HUES48 (cell line): Measurements from ENCODE around the gene KDM1A.
A peak's percentile ranks its signal among the peaks of the same experiment; 100 is the strongest.

Experiments used
- H3K27ac ChIP-seq: one replicate; pipeline ENCODE4 v1.7.0; 2013; ENCODE audit warnings: low read depth, low read length, inconsistent platforms
- H3K27me3 ChIP-seq: 2 replicates; pipeline ENCODE4 v1.6.1; 2013; ENCODE audit warnings: mild to moderate bottlenecking, low read length; ENCODE audit not compliant: control insufficient read depth, insufficient read depth
- H3K36me3 ChIP-seq: 2 replicates; pipeline ENCODE4 v1.6.1; 2013; ENCODE audit warnings: low read length; ENCODE audit not compliant: control insufficient read depth, insufficient read depth
- H3K4me1 ChIP-seq: 2 replicates; pipeline ENCODE4 v1.6.1; 2013; ENCODE audit warnings: mild to moderate bottlenecking, low read length; ENCODE audit not compliant: control insufficient read depth, insufficient read depth
- H3K4me3 ChIP-seq: 2 replicates; pipeline ENCODE4 v1.5.1; 2013; ENCODE audit warnings: mild to moderate bottlenecking, low read depth, low read length
- H3K9ac ChIP-seq: 2 replicates; pipeline ENCODE4 v1.6.1; 2013; ENCODE audit warnings: mild to moderate bottlenecking, low read depth, low read length, moderate library complexity
- H3K9me3 ChIP-seq: 2 replicates; pipeline ENCODE4 v1.6.1; 2013; ENCODE audit warnings: low read length; ENCODE audit not compliant: control insufficient read depth, insufficient read depth

The KDM1A gene

GRCh38 chr1:23110391-23110790, 91.1 kb downstream of the KDM1A start:
- Histone ChIP-seq H3K27me3 (no peaks in the 10 kb centered on the region), H3K9ac (no peak overlapping the region), H3K27ac (no peak overlapping the region), H3K9me3 (no peaks in the 10 kb centered on the region), H3K4me1 (peaks cover 11% of the 10 kb centered on the region), H3K4me3 (no peak overlapping the region), H3K36me3 (peaks cover 32% of the 10 kb centered on the region; the same call in 1 of the 2 replicates)

- peaks cover 25% of the 10 kb centered on the region; the same call in 1 of the 2 replicates for H3K36me3 ChIP-seq
- no peaks in the 10 kb centered on the region for H3K27me3 ChIP-seq
- H3K4me1 ChIP-seq: peaks cover 11% of the 10 kb centered on the region
- H3K4me3 ChIP-seq: no peak overlapping the region
- no peaks in the 10 kb centered on the region for H3K9me3 ChIP-seq
- H3K9ac ChIP-seq: no peak overlapping the region
- H3K27ac ChIP-seq: no peak overlapping the region
Observed at GRCh38 chr1:23111600-23112535, 92.6 kb downstream of the KDM1A start.

DNA sequence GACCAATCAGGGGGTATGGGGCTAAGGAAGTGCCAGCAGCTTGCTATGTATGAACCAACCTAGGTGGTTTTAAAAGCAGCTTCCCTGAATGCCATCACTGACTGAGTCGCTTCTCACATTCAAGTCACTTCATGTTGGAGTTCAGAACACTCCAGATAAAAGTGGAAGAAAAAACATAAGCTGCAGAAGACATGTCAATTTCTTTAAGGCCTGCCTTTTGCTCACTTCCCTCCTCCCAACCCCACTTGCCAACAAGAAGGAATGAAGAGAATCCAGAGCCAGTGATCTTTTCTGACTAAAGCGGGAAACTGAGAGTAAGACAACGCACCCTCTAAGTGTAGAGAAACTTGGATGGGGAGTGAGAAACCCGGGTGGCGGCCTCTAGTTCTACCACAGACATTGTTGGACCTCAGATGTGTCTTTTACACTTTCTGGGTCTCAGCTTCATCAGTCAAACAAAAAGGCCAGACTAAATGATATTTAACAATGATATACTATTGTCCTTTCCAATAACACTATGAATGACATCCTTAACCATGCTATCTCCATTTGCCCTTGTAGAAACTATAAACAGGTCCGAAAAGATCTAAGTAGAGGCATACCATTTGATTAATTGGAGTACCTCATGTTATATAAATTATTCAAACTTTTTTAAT, 95.3 kb downstream of the KDM1A start:
- Histone ChIP-seq H3K27ac (no peak overlapping the region), H3K27me3 (no peaks in the 10 kb centered on the region), H3K9me3 (no peaks in the 10 kb centered on the region), H3K9ac (no peak overlapping the region), H3K4me3 (no peak overlapping the region), H3K4me1 (peaks cover 11% of the 10 kb centered on the region), H3K36me3 (no peaks in the 10 kb centered on the region)

DNA sequence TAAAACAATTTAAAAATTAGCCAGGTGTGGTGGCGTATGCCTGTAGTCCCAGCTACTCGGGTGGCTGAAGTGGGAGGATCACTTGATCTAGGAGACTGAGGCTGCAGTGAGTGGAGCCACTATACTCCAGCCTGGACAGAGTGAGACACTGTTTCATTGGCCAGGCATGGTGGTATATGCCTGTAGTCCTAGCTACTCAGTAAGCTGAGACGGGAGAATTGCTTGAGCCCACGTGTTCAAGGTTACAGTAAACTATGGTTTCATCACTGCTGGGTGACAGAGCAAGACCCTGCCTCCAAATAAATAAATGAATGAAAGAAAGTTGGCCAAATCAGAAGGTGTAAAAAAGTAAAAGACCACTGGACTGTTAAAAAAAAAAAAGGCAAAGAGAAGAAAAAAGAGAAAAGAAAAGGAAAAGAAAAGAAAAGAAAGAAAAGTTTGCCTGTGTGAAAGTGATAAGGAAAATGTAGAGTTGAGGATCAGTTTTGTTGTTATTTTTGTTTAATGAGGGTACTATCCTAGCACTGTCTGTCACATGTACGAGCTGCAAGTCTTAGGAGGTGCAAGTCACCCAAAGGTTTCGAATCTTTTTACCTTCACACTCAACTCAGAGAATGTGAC, 97.1 kb downstream of the KDM1A start:
- Histone ChIP-seq H3K9ac (no peak overlapping the region), H3K27me3 (no peaks in the 10 kb centered on the region), H3K4me1 (peaks cover 11% of the 10 kb centered on the region), H3K27ac (no peak overlapping the region), H3K4me3 (no peak overlapping the region), H3K36me3 (no peaks in the 10 kb centered on the region), H3K9me3 (no peaks in the 10 kb centered on the region)

DNA sequence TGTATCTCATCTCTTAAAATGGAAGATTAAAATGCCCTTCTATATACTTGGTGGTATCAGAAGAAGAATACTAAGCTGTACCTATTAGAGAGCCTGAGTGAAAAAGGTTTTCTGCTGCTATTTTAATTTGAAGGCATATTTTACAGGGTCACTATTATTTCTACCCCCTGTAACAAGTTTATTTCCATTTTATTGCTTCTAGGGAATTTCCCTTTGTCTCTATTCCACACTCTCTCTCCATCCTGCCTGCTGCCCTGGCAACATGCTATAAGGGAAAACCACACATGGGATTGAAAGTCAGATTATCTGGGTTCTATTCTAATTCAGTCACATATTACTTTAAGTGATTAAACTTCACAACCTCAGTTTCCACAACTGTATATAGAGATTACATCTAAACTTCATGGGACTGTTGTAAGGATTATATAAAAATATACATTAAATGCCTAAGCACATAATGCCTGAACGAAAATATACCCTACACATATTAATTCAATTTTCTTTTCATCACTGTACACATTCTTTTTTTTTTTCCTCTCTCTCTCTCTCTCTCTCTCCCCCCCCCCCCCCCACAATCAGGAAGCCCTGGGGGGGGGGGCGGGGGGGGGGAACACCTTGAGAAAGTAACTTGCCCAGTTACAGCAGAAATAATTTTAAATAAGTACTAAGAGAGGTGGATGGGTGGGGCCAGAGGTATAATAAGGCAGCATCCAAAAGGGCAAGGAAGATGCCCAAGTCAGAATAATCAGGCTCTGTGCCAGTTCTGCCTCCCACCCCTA, 97.8 kb downstream of the KDM1A start:
- Histone ChIP-seq H3K36me3 (no peaks in the 10 kb centered on the region), H3K9ac (no peak overlapping the region)

GRCh38 chr1:23118407-23118806, 99.1 kb downstream of the KDM1A start:
- Histone ChIP-seq H3K9ac (no peak overlapping the region), H3K4me3 (no peak overlapping the region), H3K4me1 (peaks cover 16% of the 10 kb centered on the region), H3K36me3 (no peaks in the 10 kb centered on the region), H3K9me3 (no peaks in the 10 kb centered on the region), H3K27ac (no peak overlapping the region), H3K27me3 (no peaks in the 10 kb centered on the region)

More for the DNA sequence above, 97.8 kb downstream of the KDM1A start:
- Histone ChIP-seq H3K27ac (no peak overlapping the region), H3K9me3 (no peaks in the 10 kb centered on the region), H3K4me3 (no peak overlapping the region), H3K4me1 (peaks cover 9% of the 10 kb centered on the region), H3K27me3 (no peaks in the 10 kb centered on the region)

- no peaks in the 10 kb centered on the region for H3K27me3 ChIP-seq
- H3K4me1 ChIP-seq: peaks cover 16% of the 10 kb centered on the region
- no peak overlapping the region for H3K27ac ChIP-seq
- H3K36me3 ChIP-seq: no peaks in the 10 kb centered on the region
- no peak overlapping the region for H3K4me3 ChIP-seq
- H3K9ac ChIP-seq: no peak overlapping the region
- no peaks in the 10 kb centered on the region for H3K9me3 ChIP-seq
Observed at GRCh38 chr1:23118957-23119792, 99.9 kb downstream of the KDM1A start.

DNA sequence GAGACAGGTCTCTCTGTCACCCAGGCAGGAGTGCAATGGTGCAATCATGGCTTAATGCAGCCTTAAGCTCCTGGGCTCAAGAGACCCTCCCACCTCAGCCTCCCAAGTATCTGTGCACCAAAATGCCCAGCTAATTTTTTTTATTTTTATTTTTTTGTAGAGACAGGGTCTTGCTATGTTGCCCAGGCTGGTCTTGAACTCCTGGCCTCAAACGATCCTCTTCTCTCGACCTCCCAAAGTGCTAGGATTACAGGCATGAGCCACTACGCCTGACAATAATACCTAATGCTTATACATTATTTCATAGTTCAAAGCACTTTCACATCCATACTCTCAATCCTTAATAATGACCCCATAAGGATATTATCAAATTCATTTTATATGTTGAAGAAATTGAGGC, 101.1 kb downstream of the KDM1A start:
- no peak overlapping the region for H3K9ac ChIP-seq
- H3K36me3 ChIP-seq: no peaks in the 10 kb centered on the region
- no peak overlapping the region for H3K27ac ChIP-seq
- no peak overlapping the region for H3K4me3 ChIP-seq
- H3K4me1 ChIP-seq: peaks cover 11% of the 10 kb centered on the region
- H3K9me3 ChIP-seq: no peaks in the 10 kb centered on the region
- H3K27me3 ChIP-seq: no peaks in the 10 kb centered on the region

GRCh38 chr1:23122023-23122748, 102.9 kb downstream of the KDM1A start:
- Histone ChIP-seq H3K4me1 (peaks cover 14% of the 10 kb centered on the region), H3K9ac (no peak overlapping the region), H3K27me3 (no peaks in the 10 kb centered on the region), H3K4me3 (no peak overlapping the region; the same call in 1 of the 2 replicates), H3K27ac (peak overlapping the region; percentile 33), H3K9me3 (no peaks in the 10 kb centered on the region), H3K36me3 (no peaks in the 10 kb centered on the region)
